PC-3 (cell line): ENCODE data around the gene FBXO7. TPM values are rescaled to one million over a fixed set of nuclear protein-coding genes. Genes with fewer than 3 reads are reported as not detected.

Source experiments
- ATAC-seq: fragments of 200-7000 bp; cut with Tn5 transposase; 2 replicates; pipeline ENCODE4 v1.9.1; 2020; ENCODE audit warnings: mild to moderate bottlenecking, moderate library complexity
- BruUV-seq: library from RNA; stranded (reverse); fragments of 400-500 nt; replicated peaks from 2 replicates; lab custom pipeline; 2021; lab: Mats Ljungman, UMichigan
- CTCF ChIA-PET: fragments of 300-600 bp; sonication (Branson Sonifier 250); formaldehyde crosslinking; loops from one replicate; lab custom pipeline; 2022; ENCODE audit warnings: antibody characterized with exemption; lab: Charles Lee
- POLR2A ChIA-PET: fragments of 300-600 bp; sonication (Branson Sonifier 250); formaldehyde crosslinking; loops from one replicate; lab custom pipeline; 2022; ENCODE audit warnings: antibody characterized with exemption; ENCODE audit not compliant: unreplicated experiment; lab: Charles Lee
- DNase-seq: peaks from one replicate; pipeline ENCODE4 v3.0.0-alpha.2; 2015
- H2AFZ ChIP-seq: fragments of 300-600 bp; sonication (generic); 2 replicates; pipeline ENCODE4 v1.6.0; 2016; ENCODE audit warnings: antibody characterized with exemption, low read length
- H3F3A ChIP-seq: fragments of 300-600 bp; sonication (generic); one replicate; pipeline ENCODE4 v1.6.0; 2017; ENCODE audit warnings: antibody characterized with exemption, low read length, control low read depth, mild to moderate bottlenecking; ENCODE audit not compliant: unreplicated experiment
- H3K27ac ChIP-seq: fragments of 300-600 bp; sonication (generic); 2 replicates; pipeline ENCODE4 v1.5.1; 2016; ENCODE audit warnings: mild to moderate bottlenecking, low read length
- H3K27me3 ChIP-seq: fragments of 300-600 bp; sonication (generic); 2 replicates; pipeline ENCODE4 v1.6.1; 2016; ENCODE audit warnings: low read length, mixed read lengths
- H3K36me3 ChIP-seq: fragments of 300-600 bp; sonication (generic); 2 replicates; pipeline ENCODE4 v1.6.1; 2016; ENCODE audit warnings: low read depth, mixed run types, low read length, mixed read lengths
- H3K4me1 ChIP-seq: fragments of 300-600 bp; sonication (generic); 2 replicates; pipeline ENCODE4 v1.5.1; 2016; ENCODE audit warnings: low read length; ENCODE audit not compliant: insufficient read depth
- H3K4me2 ChIP-seq: fragments of 300-600 bp; sonication (generic); 2 replicates; pipeline ENCODE4 v1.6.0; 2016; ENCODE audit warnings: low read length
- H3K4me3 ChIP-seq: fragments of 300-600 bp; sonication (generic); 2 replicates; pipeline ENCODE4 v1.5.1; 2016; ENCODE audit warnings: mild to moderate bottlenecking, low read length, mixed read lengths
- H3K79me2 ChIP-seq: fragments of 300-600 bp; sonication (generic); 2 replicates; pipeline ENCODE4 v1.6.1; 2017; ENCODE audit warnings: low read length, mixed read lengths
- H3K9ac ChIP-seq: fragments of 300-600 bp; sonication (generic); 2 replicates; pipeline ENCODE4 v1.6.0; 2016; ENCODE audit warnings: mild to moderate bottlenecking, low read length
- H3K9me2 ChIP-seq: fragments of 300-600 bp; sonication (generic); replicated peaks from 2 replicates; pipeline ENCODE4 v1.6.1; 2016; ENCODE audit warnings: mixed run types, low read length, mixed read lengths
- H3K9me3 ChIP-seq: fragments of 300-600 bp; sonication (generic); 2 replicates; pipeline ENCODE4 v1.6.1; 2016; ENCODE audit warnings: low read length, mixed read lengths
- H4K20me1 ChIP-seq: fragments of 300-600 bp; sonication (generic); 2 replicates; pipeline ENCODE4 v1.6.1; 2016; ENCODE audit warnings: low read length, mixed read lengths
- CTCF ChIP-seq: fragments of 300-600 bp; sonication (generic); conservative IDR thresholded peaks from 2 replicates; pipeline ENCODE4 v1.5.1; 2017; ENCODE audit warnings: antibody characterized with exemption, low read depth, mild to moderate bottlenecking, low read length
- EZH2 ChIP-seq: fragments of 300-600 bp; sonication (generic); IDR thresholded peaks from one replicate; pipeline ENCODE4 v1.6.1; 2017; ENCODE audit warnings: antibody characterized with exemption, mild to moderate bottlenecking, low read length; ENCODE audit not compliant: unreplicated experiment
- EZH2phosphoT487 ChIP-seq: fragments of 300-600 bp; sonication (generic); IDR thresholded peaks from 2 replicates; pipeline ENCODE4 v1.6.1; 2018; ENCODE audit warnings: mild to moderate bottlenecking, antibody characterized with exemption, low read length, borderline replicate concordance
- intact Hi-C: fragments of 100-400 bp; cut with micrococcal nuclease; formaldehyde crosslinking; loops from 2 replicates; pipeline ENCODE4 v1.9.0; 2023
- total RNA-seq: library from RNA; depleted of rRNA; stranded (reverse); fragments of >200 nt; gene quantifications from 2 replicates; pipeline ENCODE4 v1.2.3, GENCODE V29; 2014

Gene FBXO7
- total RNA-seq, 1 experiment from 2014 or later = 43.6 TPM

- no peaks in the 10 kb centered on the region for H3F3A ChIP-seq
- H3K4me2 ChIP-seq = peak overlapping the region; percentile 89
- intact Hi-C loops = loop anchor here (1.0 to 10.0 kb wide), 2 partner anchors 61 to 269 kb away; partner anchors contain the start of genes RFPL2 and RTCB
- H3K27me3 ChIP-seq = no peaks in the 10 kb centered on the region
- peaks cover 39% of the 10 kb centered on the region for H3K79me2 ChIP-seq
- ATAC-seq = no peak; the same call in 1 of the 2 replicates
- no peak overlapping the region for H3K27ac ChIP-seq
- TF ChIP-seq EZH2 (no peak), EZH2phosphoT487 (no peak), CTCF (peak; percentile 77)
- H3K36me3 ChIP-seq = no peaks in the 10 kb centered on the region
- no peak overlapping the region for H2AFZ ChIP-seq
- H3K4me1 ChIP-seq = peaks cover 22% of the 10 kb centered on the region
- H4K20me1 ChIP-seq = peaks cover 29% of the 10 kb centered on the region
- no peaks in the 10 kb centered on the region for H3K9me3 ChIP-seq
- peak; percentile 71 for DNase-seq
- ChIA-PET CTCF (no interaction called here), POLR2A (no interaction called here)
- no TSS peak for BruUV-seq
- H3K9ac ChIP-seq = no peak overlapping the region
- H3K4me3 ChIP-seq = peak overlapping the region; percentile 99; the same call in 1 of the 2 replicates
- no peaks in the 10 kb centered on the region for H3K9me2 ChIP-seq
These were observed 1.1 kb upstream of the FBXO7 start for GRCh38 chr22:32473388-32473952.

- peak overlapping the region; percentile 83 for H3K27ac ChIP-seq
- H3K4me2 ChIP-seq = peak overlapping the region; percentile 89
- no peaks in the 10 kb centered on the region for H3K36me3 ChIP-seq
- DNase-seq (peak; percentile 33), ATAC-seq (peak; percentile 13; the same call in 1 of the 2 replicates)
- H3F3A ChIP-seq = no peaks in the 10 kb centered on the region
- peak overlapping the region; percentile 99 for H3K4me3 ChIP-seq
- ChIA-PET POLR2A (interaction anchor here (0.6 kb wide), 1 partner anchor 56 kb away, joined by 4 read pairs; no protein-coding TSS in a partner anchor), CTCF (interaction anchor here (0.5 kb wide), 1 partner anchor 50 kb away, joined by 5 read pairs; no protein-coding TSS in a partner anchor)
- no peak for TF ChIP-seq EZH2phosphoT487
- TF ChIP-seq CTCF = no peak
- no peak for TF ChIP-seq EZH2
- no peaks in the 10 kb centered on the region for H3K9me2 ChIP-seq
- no peaks in the 10 kb centered on the region for H3K27me3 ChIP-seq
- peaks cover 56% of the 10 kb centered on the region for H3K79me2 ChIP-seq
- TSS peak; percentile 65 for BruUV-seq
- no peaks in the 10 kb centered on the region for H3K9me3 ChIP-seq
- H3K4me1 ChIP-seq = peaks cover 22% of the 10 kb centered on the region
- intact Hi-C loops = loop anchor here (10.0 kb wide), 1 partner anchor 271 kb away; the partner anchor contains the start of gene RFPL2
- peaks cover 34% of the 10 kb centered on the region for H4K20me1 ChIP-seq
- H2AFZ ChIP-seq = peak overlapping the region; percentile 56
- peak overlapping the region; percentile 94 for H3K9ac ChIP-seq
These were observed 928 bp downstream of the FBXO7 start for GRCh38 chr22:32475468-32476010.
